Measurements from ENCODE around the gene FBXO24.
A peak's percentile ranks its signal among the peaks of the same experiment; 100 is the strongest.
"Not testable (repeated sequence)": the region's sequence is repeated elsewhere in the genome, so short reads cannot be mapped to it uniquely, and the experiment has no call there.

FBXO24 gene, protein sequence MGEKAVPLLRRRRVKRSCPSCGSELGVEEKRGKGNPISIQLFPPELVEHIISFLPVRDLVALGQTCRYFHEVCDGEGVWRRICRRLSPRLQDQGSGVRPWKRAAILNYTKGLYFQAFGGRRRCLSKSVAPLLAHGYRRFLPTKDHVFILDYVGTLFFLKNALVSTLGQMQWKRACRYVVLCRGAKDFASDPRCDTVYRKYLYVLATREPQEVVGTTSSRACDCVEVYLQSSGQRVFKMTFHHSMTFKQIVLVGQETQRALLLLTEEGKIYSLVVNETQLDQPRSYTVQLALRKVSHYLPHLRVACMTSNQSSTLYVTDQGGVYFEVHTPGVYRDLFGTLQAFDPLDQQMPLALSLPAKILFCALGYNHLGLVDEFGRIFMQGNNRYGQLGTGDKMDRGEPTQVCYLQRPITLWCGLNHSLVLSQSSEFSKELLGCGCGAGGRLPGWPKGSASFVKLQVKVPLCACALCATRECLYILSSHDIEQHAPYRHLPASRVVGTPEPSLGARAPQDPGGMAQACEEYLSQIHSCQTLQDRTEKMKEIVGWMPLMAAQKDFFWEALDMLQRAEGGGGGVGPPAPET

DNA sequence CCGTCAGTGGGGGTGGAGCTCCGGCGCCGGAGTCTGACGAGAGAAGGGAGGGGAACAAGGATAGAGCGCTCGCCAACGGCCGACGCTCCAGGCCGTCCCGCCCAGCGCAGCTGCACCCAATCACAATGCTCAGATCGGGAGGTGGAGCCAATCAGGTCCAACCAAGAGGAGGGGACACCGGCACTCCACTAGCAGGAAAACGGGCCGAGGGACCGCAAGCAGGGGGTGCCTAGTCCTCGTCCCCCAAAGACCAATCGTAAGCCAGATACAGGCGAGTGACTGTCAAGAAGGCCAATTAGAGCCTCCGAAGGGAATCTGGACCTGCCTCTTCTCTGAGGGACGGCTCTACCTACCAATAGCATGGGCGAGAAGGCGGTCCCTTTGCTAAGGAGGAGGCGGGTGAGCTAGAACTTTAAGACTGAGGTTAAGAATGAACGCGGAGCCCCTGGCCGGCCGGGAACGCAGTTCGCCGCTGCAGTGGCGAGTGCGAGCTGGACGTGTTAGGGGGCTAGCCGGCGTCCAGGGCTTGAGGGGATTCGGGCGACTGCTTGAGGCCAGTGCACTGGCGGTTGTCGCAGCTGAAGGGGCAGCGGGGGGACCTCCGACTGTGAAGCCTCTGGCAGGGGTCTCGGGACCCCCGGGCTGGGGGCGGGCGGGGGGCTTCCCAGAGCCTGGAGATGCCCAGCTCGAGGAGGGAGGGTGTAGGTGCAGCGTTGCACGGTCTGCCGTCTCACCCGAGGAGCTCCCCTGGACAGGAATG, at the start of gene FBXO24:
Gene FBXO24, plus strand, starts transcription at position 63 of the 760 bp plus-strand sequence. Its CDS starts 298 bp downstream, at position 361.
- peak; percentile 100 for FAIRE-seq

DNA sequence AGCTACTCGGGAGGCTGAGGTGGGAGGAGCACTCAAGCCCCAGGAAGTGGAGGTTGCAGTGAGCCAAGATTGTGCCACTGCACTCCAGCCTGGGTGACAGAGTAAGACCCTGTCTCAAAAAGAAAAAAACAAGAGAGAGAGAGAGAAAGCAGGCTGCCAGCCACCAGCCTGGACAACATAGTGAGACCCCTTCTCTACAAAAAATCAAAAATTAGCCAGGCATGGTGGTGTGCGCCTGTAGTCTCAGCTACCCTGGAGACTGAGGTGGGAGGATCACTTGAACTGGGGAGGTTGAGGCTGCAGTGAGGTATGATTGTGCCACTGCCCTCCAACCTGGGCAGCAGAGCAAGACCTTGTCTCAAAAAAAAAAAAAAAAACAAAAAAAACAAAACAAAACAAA, 49.4 kb upstream of the FBXO24 start:
- FAIRE-seq, result not testable (repeated sequence)

DNA sequence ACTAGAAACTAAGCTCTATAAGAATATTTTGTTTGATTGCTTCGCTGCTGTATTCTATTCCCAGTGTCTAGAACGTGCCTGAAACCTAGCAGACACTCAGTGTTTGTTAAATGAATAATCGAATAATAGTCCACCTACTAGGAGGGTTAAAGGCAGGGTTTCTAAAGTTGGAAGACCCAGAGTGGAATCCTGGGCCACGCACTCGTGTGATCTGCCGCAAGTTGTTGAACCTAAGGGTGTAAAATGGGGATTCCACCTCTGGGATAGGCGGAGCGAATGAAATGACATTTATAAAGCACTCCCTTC, 47.8 kb upstream of the FBXO24 start:
- no peak for FAIRE-seq

DNA sequence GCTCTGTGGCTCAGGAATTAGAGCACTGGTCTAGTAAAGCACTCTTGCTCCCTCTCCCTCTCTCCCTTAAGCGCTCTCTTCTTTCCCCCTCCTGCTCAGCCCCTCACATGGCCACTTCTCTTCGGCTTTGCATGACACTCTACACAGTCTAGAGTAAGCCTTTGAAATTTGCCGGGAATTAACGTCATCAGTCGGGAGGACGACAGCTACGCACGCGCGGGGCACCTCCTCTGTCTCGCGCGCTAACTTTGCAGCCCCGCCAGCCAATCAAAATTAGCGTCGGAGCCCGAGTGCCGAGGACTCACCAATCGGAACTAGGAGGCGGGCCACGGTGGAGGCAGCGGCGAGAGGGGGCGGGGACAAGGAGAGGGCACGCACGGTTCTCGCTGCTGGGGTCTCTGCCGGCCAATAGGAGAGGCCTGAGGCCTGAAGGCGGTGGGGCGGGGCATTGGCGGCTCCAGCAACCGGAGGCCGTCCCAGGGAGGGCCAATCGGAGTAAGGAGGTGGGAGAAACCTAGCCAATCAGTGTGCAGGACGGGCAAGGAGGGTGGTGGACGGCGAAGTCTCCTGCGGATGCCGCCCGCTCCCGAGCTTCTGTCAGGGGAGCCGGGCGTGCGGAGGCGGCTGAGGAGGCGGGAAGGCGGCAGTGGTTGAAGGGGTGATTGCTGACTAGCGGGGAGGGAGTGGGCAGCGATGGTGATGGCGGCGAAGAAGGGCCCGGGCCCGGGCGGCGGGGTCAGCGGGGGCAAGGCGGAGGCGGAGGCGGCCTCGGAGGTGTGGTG, 47.3 kb upstream of the FBXO24 start, which contains the start of gene AGFG2:
Gene AGFG2, plus strand, starts transcription at position 550 of the 782 bp plus-strand sequence. Its CDS starts 144 bp downstream, at position 694.
- FAIRE-seq, result peak; percentile 97

DNA sequence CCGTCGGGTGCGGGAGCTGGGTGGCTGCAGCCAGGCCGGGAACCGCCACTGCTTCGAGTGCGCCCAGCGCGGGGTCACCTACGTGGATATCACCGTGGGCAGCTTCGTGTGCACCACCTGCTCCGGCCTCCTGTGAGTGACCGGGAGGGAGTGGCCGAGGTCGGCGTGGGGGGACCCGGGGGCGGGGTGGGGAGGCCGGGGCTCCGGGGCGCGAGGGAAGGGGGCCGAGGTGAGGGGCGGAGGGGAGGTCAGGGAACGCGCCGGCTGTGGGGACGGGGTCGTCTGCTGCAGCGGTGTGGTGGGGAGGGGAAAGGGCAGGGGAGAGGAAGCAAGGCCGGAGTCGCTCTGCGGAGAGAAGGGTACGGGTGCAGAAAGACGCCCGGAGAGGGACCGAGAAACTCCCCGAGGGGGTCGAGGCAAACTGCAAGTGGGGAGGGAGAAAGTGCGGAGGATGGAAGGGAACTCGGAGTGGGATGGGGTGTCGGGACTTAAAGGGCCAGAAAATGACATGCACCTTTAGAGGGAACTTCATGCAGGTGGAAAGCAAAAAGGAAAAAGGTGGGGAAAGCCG, 46.6 kb upstream of the FBXO24 start:
- no peak for FAIRE-seq

DNA sequence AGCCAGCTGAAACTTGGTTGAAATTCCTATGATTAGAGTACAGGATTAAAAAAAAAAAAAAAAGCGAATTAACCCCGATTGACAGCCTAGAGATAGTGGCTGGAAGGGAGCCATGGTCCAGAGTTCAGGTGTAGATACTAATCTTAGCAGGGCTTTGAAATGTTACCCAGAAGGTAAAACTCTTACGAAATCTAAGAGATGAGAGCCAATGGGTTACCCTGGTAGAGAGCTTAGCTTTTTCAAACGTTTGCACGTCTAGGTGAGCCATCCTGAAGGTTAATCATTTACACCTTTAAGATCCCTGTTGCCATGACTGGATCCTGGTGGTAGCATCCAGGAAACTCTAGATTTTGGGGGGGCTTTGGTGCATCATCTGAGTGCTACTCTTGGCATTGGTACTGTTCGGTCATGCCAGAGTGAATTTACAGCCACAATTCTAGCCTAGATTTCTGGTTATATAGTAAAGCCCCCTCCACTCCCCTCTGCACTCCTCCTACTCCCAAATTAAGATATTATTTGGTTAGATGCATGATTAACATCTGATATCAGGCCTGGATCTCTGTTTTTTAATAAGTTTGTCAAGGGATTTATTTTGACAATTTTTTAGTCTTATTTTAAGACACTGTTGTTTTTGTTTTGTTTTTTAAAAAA, 45.9 kb upstream of the FBXO24 start:
- no peak for FAIRE-seq

DNA sequence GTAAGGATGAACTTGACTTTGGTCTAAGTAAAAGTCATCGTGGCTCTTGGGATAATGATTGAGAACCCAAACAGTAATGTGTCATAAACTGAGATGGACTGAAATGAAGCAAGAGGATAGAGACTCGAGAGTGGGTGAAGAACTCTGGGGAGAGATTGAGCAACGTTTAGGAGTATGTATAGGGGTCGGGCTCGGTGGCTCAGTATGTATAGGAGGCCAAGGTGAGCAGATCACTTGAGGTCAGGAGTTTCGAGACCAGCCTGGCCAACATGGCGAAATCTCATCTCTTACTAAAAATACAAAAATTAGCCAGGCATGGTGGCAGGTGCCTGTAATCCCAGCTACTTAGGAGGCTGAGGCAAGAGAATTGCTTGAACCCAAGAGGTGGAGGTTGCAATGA, 44.8 kb upstream of the FBXO24 start:
- FAIRE-seq, result not testable (repeated sequence)

DNA sequence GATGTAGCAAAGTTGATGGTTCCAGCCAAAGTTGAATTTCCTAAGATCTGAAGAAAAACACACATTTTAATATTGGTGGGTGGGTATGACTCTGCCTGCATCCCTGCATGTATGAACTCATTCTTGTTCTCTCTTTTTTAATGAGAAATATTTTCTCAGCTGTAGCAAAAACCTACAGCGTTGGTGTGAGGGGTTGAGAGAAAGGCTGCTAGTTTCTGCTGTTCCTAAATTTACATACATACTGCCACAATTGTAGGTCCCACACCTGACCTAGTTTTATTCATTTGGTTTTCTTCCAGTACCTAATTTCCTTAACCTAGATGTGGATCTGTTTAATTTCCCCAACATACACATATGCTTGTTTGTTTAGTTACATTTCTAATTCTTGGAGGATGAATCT, 42.5 kb upstream of the FBXO24 start:
- FAIRE-seq, result no peak

DNA sequence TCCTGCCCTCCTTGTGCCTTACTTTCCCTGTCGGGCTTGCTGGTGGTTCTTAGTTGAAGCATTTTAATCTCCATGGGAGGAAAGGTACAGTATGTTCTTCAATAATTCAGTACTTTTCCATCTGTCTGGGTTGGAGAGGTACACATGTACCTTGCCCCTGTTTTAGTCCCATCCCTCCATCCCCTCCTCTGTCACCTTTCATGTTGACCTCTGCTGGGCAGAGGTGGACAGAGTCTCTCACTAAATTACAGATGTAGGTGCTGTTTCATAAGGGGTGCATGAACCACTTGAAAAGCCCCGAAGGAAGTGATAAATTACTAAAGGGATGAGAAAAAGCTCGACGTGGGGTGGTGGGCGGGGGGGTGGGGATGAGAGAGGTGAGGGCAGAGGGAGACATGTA, 41.7 kb upstream of the FBXO24 start:
- FAIRE-seq, result no peak

DNA sequence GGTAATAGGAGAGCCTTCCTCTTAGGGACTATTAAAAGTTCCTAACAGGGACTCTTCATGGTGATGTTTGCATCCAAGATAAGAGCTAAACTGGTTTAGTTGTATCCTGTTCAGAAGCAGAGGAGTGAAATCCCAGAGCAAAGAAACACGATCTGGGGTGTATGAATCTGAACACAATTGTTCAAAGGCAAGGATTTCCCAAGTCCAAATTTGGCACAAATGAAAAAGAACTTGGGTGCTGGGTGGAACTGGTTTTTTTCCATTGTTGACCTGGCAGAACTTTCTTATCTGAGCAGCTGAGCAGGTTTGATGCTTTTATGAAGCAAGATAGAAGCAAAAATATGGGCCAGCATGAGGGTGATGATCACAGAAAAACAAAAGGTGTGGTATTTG, 41.2 kb upstream of the FBXO24 start:
- FAIRE-seq, result no peak

DNA sequence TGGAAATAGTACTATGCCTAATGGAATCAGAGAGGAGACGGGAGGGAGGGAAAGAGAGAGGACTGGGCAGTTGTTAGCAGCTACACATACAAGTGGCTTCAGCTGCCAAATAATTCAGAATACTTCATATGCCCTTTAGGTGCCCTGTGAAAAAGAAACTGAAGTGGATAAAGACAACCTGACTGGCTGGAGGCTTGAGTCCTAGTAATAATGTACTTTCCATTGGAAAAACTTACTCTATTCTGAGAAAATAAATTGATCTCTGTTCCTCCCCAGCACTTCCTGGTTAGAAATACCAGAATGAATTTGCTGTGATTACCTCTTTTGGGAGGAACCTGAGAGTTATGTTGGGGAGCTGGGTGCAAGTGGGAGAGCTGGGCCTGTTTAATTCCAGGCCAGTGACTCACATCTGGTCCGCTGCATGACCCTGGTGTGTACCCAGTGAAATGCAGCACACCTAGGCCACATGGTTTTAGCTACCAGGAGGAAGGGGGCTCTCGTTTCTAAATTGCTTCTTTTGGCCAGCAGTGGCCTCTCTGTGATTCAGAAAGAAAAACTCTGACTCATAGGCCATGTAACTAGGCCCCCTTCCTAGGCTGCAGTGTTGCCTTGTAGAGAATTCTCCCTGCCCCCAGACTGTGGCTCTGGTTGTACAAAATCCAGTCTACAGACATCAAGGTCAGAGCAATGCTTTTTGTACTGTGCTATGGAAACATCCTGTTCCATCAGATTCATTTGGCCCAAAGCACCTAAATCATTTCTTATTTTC, 40.6 kb upstream of the FBXO24 start:
- FAIRE-seq, result no peak

DNA sequence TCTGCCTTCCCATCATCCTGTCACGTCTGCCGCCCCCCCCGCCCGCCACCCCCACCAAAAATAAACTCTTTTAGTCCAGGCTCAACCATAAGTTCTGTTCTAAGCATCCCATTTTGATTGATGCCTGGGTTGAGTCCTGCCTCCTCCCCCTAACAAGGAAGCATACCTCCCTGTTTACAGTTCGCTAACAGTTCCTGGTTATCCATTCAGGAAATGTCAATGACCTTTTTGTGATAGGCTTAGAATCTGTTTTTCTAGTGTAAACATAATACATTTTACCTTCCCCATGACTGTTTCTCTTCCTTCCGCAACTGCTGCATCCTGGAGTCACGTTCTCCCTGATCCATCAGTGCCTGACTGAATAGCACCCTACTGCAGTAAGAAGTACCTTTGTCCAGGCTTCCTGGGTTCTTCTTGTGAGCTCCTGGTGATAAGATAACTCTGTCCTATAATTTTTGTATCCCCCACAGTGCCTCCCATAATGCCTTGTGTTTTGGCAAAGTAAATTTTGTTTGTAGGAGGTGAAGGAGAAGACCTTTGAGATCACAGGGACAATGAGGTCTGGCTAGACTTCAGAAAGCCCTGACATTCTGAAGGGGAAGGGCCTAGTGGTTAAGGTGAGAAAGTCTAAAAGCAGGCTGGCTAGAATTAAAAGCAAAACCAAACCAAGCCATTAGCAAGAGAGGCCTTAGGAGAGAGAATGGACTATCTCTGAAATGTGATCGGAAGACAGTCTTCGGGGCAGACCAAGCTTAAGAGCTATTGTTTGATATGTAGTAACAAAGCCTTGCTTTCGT, 39.8 kb upstream of the FBXO24 start:
- no peak for FAIRE-seq

DNA sequence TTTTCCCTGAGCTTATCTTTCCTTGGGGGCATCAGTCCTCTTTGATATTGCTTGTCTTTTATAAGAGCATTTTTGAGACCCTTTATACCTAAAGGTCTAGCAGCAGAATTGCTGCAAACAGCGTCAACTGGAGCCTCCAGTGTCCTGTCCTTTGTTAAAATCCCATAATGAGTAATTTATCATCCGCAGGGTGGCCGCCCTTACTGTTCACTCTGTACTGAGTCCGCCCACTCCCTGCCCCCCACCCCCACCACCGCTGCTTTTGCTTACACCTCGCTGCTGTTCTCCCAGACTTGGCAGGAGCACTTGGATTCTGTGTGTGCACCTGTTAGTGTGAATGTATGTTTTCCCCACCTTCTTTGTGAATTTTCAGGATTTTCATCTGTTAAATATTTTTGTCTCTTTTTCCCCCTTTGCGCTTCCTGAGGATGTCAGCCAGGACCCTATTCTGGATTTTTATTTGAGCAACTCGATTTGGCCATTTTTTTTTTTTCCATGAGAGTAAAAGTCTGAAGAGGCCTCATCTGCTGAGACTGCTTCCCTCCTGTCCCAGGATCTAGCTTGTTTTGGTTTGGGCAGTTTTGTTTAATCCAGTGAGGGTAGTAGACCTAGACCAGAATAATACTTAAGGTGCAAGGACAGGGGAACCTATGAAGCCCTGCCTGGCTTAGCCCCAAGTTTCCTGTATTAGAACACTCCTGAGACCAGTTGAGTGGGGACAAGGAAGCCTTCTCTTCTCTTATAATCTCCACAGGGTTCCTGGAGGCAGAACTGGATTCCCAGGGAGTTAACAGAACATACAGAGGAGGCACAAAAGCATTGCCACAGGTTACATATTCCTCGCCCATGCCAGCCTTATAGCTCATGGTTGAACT, 39.0 kb upstream of the FBXO24 start:
- no peak for FAIRE-seq

DNA sequence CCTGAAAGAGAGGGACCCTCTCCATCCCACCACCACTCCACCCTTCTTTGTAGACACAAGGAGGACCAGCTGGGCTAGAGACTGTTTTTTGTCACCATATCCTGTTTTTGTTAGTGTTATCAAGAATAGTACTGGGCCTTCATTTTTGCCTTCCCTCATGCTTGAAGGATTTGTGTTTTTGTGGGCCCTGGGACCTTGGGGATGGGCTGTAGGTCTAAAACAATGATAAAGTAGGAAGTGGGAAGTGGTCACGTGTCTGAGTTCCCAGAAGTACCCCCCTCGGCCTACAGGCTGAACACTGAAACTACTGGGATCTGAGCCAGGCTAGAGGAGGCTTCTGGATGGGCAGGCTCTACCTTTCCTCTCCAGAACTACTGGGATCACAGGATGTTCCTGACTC, 38.3 kb upstream of the FBXO24 start:
- no peak for FAIRE-seq

DNA sequence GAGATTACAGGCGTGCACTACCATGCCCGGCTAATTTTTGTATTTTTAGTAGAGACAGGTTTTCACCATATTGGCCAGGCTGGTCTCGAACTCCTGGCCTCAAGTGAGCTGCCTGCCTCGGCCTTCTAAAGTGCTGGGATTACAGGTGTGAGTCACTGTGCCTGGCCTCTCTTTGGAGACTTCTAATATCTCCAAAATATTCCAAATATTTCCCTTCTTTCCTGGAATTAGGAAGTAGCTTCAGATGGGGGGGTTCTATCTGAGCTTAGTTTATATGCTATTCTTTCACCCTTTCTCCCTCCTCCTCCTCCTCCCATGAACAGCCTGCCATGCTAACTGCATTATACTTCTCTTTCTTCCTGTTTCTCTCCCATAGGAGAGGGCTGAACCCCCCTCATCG, 37.7 kb upstream of the FBXO24 start:
- FAIRE-seq, result not testable (repeated sequence)

DNA sequence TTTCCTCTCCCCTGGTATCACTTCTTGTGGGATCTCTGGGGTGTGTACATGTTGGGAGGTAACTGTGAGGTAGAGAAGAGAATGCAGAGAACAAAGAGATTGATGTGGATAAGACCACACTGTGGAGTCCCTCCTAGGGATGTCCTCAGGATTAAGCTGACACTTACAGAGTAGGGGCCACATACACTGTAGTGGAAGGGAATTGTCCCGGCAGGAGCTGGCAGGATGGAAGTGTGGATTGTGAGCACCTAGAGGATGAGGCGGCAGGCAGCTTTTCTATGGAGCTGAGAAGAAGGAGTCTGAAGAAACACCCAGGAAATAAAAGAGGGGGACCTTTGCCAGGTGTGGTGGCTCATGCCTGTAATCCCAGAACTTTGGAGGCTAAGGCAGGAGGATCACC, 33.6 kb upstream of the FBXO24 start:
- FAIRE-seq, result no peak

DNA sequence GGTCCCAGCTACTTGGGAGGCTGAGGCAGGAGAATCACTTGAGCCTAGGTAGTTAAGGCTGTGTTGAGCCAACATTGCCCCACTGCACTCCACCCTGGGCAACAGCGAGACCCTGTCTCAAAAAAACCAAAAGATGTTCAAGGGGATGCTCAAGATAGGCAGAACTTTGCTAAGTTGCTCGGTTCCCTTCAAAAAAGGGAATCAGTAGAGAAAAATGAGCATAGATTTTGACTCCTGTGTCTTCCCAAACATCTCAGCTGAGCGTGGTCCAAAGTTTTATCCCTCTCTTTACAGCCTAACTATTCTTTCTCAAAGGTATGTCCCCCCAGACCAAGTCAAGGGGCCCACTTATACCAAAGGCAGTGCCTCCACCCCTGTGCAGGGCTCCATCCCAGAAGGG, 33.1 kb upstream of the FBXO24 start:
- no peak for FAIRE-seq

DNA sequence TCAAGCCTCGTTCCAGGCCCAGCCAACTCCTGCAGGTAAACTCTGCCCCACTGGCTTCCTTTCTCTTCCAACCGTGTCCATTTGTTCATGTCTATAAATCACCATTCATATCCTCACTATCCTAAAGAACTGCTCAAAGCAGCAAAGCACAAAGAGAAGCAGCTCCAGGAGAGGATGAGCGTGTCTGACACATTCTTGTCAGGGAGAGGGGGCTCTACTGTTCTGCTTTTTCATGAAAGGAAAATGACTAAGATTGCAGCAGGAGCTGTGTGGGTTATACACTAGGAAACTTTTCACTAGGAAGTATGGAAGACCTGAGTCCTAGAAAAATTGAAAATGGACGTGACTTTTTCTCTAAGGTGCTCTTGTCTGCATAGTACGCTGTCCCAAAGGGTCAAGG, 30.4 kb upstream of the FBXO24 start:
- FAIRE-seq, result no peak

DNA sequence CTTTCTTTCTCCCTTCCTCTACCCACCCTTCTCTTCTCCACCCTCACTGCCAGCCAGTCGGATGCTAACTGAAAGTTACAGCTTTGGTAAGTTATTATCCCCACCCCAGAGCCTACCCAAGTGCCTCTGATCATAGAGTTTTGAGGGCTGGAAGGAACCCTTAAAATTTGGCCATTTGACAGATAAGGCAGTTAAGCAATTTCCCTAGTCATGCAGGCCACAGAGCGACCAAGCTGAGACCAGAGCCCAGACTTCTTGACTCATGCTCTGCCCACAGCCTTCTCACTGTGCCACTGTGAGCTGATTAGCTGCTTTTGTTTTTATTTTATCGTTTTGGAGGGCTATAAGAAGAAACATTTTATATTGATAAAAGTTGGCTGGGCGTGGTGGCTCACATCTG, 29.6 kb upstream of the FBXO24 start:
- no peak for FAIRE-seq

All from endometrium (tissue), 2 donors.